ENCODE data around the gene HDAC9. TPM values are rescaled to one million over a fixed set of nuclear protein-coding genes. Genes with fewer than 3 reads are reported as not detected.

The HDAC9 gene
- total RNA-seq, 1 experiment from 2014 or later = 27.6 TPM

GRCh38 chr7:18896343-18896975 is 400.9 kb downstream of the HDAC9 start:
- DNase-seq (ENCODE audit: low read depth) = peak; percentile 53

- DNase-seq (ENCODE audit: low read depth) = no peak
Observed at GRCh38 chr7:18900236-18900635, 404.7 kb downstream of the HDAC9 start.

GRCh38 chr7:18900803-18901202 is 405.3 kb downstream of the HDAC9 start:
- DNase-seq (ENCODE audit: low read depth) = no peak

- DNase-seq (ENCODE audit: low read depth) = peak; percentile 31
Observed at GRCh38 chr7:18901351-18901750, 405.8 kb downstream of the HDAC9 start.

- DNase-seq (ENCODE audit: low read depth) = no peak
Observed at GRCh38 chr7:18901982-18902421, 406.5 kb downstream of the HDAC9 start.

- DNase-seq (ENCODE audit: low read depth) = no peak
Observed at GRCh38 chr7:18902892-18903291, 407.3 kb downstream of the HDAC9 start.

- no peak for DNase-seq (ENCODE audit: low read depth)
Observed at GRCh38 chr7:18903695-18904094, 408.1 kb downstream of the HDAC9 start.

GRCh38 chr7:18905316-18905943 is 409.9 kb downstream of the HDAC9 start:
- no peak for DNase-seq (ENCODE audit: low read depth)

- DNase-seq (ENCODE audit: low read depth) = no peak
Observed at GRCh38 chr7:18906901-18907300, 411.4 kb downstream of the HDAC9 start.

GRCh38 chr7:18913106-18913505 is 417.6 kb downstream of the HDAC9 start:
- DNase-seq (ENCODE audit: low read depth) = no peak

- no peak for DNase-seq (ENCODE audit: low read depth)
Observed at GRCh38 chr7:18916826-18917225, 421.3 kb downstream of the HDAC9 start.

- peak; percentile 16 for DNase-seq (ENCODE audit: low read depth)
Observed at GRCh38 chr7:18927134-18927533, 431.6 kb downstream of the HDAC9 start.

- DNase-seq (ENCODE audit: low read depth) = no peak
Observed at GRCh38 chr7:18936265-18936664, 440.7 kb downstream of the HDAC9 start.

GRCh38 chr7:18939771-18940592 is 444.4 kb downstream of the HDAC9 start:
- no peak for DNase-seq (ENCODE audit: low read depth)

GRCh38 chr7:18940593-18941134 is 445.1 kb downstream of the HDAC9 start:
- DNase-seq (ENCODE audit: low read depth) = no peak

GRCh38 chr7:18941207-18941606 is 445.7 kb downstream of the HDAC9 start:
- DNase-seq (ENCODE audit: low read depth) = no peak

GRCh38 chr7:18948521-18948920 is 453.0 kb downstream of the HDAC9 start:
- DNase-seq (ENCODE audit: low read depth) = no peak

GRCh38 chr7:18952846-18953245 is 457.3 kb downstream of the HDAC9 start:
- no peak for DNase-seq (ENCODE audit: low read depth)

- peak; percentile 90 for DNase-seq (ENCODE audit: low read depth)
Observed at GRCh38 chr7:18958627-18959026, 463.1 kb downstream of the HDAC9 start.

- no peak for DNase-seq (ENCODE audit: low read depth)
Observed at GRCh38 chr7:18960725-18961124, 465.2 kb downstream of the HDAC9 start.

- peak; percentile 77 for DNase-seq (ENCODE audit: low read depth)
Observed at GRCh38 chr7:18962031-18962430, 466.5 kb downstream of the HDAC9 start.

- DNase-seq (ENCODE audit: low read depth) = no peak
Observed at GRCh38 chr7:18965657-18966056, 470.1 kb downstream of the HDAC9 start.

Measured in M059J (cell line).